HG03469 (cell line): Measurements from ENCODE around the gene PLXNA4.

Experiments used
- ATAC-seq: cut with Tn5 transposase; IDR thresholded peaks from one replicate; pipeline ENCODE4 v1.9.1; 2021; ENCODE audit warnings: mild to moderate bottlenecking, moderate library complexity, moderate number of reproducible peaks; ENCODE audit not compliant: unreplicated experiment

The PLXNA4 gene

DNA sequence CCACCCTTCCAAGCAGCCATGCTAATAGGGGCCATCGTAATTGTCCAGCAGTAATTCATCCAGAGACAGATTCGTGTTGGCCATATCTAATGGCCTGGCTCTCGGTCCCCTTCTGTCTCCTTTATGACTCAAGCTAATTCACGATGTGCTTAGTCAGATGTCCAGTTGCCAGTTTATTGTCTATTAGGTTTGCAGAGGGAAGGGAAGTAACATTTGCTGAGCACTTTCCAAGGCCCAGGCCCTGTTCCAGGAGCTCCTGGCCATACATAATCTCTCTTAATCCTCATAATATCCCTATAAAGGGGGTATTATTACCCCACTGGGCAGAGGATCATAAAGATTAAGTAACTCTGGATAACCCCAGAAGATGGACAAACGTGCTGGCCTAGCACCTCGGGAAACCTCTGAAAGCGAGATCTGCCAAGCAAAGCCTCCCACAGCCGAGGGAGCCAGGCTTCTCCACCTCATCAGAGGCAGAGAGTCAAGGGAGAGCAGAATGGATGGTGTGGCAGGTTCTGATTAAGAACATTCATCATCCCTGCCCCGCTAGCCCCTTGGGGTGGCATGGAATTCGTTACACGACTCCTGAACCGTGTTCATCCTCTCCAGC lies 153.7 kb downstream of the PLXNA4 start:
- ATAC-seq: no peak

DNA sequence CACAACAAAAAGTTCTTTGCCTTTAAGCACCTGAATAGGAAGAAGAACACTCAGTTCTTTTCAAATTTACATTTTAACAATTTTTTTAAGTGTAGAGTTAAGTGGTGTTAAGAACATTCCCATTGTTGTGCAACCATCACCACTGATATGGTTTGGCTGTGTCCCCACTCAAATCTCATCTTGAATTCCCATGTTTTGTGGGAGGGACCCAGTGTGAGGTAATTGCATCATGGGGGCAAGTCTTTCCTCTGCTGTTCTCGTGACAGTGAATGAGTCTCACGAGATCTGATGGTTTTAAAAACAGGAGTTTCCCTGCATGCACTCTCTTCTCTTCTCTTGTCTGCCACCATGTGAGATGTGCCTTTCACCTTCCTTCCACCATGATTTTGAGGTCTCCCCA lies 155.7 kb downstream of the PLXNA4 start:
- ATAC-seq: no peak

DNA sequence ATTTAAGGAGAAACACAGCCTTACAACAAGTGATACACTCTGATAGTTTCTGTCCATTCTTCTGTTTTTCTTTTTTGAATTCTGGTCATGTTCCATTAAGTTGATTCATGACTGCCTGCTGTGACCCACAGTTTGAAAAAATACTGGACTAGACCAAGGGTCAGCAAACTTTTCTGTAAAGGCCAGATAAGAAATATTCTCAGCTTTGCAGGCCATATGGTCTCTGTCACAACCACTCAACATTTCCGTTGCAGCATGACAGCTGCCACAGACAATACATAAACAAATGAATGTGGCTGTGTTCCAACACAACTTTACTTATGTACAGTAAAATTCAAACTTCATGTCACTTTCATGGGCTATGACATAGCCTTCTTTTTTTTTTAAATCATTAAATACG lies 156.7 kb downstream of the PLXNA4 start:
- no peak for ATAC-seq

DNA sequence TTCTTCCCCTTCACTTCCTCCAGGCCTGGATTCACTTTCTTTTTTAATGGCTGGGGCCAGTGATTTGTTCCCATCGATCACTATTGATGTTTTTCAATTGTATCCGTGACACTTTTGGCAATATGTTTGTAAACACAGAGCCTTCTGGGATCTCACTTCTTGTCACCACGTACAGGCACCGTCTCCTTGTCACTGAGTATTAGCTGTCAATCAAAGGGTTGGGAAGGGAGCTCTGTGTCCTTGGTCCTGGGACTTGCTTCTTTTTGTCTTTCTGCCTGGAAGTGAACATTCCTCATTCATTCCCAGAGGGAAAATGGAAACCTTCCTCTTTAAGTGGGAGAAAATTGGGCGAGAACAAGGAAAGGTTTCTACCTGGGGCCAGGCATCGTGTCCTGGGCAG lies 157.4 kb downstream of the PLXNA4 start:
- no peak for ATAC-seq

DNA sequence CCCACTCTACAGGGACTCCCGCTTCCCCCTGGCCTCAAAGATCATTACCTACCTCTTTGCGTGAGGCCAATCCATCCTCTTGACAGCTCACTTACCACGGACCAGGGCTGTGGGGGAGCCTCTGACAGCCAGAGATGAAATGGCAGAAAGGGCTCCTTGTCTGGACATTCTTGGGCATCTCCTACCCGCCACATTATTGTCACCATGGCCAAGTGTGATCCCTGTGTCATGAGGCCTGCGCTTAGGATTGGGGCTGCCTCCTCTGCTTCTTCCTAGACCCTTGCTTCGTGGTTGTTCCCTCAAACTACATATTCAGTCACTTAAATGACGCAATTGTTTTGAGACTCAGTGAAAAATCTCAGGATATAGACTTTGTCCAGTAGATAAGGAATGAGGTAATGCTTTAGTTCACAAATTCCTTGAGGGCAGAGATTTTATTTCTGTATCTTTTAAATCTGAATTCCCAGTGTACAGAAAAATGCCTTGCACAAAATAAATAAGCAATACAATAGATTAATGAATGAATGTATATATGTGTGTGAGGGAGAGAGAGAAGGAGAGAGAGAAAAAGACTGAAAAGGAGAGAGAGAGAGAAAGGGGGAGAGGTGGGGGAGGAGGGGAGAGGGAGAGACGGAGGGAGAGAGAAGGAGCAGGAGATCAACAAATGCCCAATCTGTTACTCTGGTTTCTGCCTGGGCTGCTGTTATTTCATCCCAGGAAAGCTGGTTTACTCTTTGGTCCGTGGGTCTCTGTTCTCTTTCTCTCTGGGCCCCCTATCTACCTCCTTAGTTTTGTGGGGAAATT lies 159.0 kb downstream of the PLXNA4 start:
- no peak for ATAC-seq

DNA sequence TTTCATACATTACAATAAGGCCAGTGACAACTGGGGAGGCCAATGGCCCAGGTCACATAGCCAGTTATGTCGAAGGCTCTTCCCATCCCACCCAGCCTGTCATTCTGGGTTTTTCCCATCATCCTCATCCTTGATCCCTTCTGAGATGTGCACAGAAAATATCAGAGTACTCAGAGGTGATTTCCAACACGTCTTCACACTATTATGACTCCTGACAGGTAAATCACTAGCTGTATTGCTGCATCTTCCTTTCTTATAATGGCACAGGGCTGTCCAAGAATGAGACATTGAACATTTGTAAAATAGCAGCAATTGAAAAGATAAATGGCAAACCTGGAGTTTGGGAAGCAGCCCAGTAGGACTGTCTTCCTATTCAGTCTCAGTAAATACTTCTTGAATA lies 159.9 kb downstream of the PLXNA4 start:
- ATAC-seq: no peak

- no peak for ATAC-seq
These were observed 161.0 kb downstream of the PLXNA4 start for GRCh38 chr7:132415259-132415658.

- ATAC-seq: no peak
These were observed 161.4 kb downstream of the PLXNA4 start for GRCh38 chr7:132414857-132415256.

DNA sequence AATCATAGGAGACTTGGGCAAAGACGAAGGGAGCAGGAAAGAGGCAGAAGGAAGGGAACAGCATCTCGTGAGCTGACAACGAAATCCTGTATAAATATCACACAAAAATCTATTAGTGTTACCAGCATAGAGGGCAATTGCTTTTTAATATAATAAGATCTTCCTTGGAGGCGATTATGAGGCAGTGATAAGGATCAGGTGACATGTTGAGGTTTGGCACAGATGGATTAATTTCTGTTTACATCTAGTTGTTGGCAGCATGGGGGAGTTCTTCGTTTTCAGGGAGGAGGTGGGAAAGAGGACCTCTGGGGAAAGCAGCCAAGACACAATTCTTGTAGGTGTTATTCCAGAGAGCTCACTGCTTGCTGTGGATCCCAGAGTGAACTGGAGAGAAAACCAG lies 163.8 kb downstream of the PLXNA4 start:
- ATAC-seq: no peak

DNA sequence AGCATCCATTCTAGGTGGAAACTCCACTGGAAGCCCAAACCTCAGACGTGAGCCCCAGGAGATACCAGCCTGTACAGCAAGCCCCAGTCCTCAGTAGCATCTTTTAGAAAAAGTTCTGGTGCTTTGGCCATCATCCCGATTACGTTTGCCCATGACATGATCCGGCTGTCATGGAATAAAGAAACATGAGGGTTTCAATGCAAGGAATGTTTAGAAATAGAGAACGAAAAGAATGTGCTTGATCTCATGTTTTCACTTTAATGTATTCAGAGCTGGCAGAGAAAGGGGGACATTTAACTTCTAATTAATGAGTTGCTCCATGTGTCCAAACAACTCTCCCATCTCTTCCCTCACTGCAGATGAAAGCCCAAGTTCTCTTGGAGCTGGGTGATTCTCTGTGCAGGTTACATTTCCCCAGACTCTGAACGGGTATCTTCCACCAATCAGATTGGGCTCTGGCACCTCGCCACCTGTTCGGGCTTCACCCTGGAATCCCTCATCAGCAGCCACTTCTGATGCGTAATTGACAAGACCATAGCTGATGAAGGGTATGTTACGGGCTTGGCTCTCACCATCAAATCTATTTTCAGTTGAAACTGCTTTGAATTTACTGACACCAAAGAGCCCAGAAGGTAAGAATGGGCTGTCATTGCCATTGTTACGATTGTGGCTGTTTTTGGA lies 165.3 kb downstream of the PLXNA4 start:
- no peak for ATAC-seq

- ATAC-seq: no peak
These were observed 165.9 kb downstream of the PLXNA4 start for GRCh38 chr7:132410385-132410784.

DNA sequence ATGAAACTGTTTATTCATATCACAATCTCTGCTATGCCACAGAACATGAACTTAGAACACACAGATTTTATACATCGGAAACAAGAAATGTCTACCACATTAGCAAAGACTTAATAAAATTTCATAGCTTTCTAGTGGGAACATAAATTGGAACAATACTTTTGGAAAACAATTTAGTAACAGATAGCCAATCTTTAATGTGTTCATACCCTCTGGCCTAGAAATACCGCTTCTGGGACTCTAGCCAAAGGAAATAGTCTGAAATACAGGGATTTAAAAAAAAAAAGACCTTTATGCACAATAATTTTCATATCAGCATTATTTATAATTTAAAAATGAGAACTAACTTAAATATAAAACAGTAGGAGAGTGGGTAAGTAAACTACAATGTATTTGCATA lies 168.5 kb downstream of the PLXNA4 start:
- no peak for ATAC-seq

DNA sequence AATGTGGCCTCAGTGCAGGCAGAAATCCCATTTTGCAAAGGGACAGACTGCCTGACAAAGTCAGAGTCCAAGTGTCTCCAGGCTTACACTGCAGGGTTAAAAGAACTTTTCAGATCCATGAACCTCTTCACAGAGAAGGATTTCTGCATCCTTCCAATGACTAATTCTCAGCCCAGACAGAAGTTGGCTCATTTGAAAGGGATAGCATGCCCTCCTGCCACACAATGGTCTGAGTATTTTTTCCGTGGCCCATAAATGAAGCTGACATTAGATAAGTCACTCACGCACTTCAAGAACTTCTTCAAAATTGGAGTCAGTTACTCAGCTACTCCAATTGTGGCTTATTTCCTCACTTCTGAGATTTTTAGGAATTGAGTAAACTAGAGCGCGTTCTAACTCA lies 170.2 kb downstream of the PLXNA4 start:
- ATAC-seq: no peak

DNA sequence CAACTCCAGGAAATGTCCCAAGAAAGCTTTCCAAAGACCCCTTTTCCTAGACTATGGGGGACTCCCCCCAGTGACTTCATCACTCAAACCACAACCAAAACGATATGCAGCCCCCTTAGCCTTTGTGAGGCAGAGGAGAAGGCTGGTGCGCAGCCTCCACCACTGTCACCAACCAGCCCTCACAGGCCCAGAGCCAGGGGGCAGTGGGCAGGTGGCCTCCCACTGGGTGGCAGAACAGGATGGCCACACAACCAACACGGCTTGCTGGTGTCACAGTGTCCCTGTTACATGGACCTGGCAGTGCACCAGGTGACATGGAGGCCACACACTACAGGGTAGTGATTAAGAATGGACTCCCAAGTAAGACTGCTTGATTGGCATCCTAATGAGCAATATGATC lies 172.0 kb downstream of the PLXNA4 start:
- ATAC-seq: no peak

- no peak for ATAC-seq
These were observed 172.7 kb downstream of the PLXNA4 start for GRCh38 chr7:132403465-132404110.

DNA sequence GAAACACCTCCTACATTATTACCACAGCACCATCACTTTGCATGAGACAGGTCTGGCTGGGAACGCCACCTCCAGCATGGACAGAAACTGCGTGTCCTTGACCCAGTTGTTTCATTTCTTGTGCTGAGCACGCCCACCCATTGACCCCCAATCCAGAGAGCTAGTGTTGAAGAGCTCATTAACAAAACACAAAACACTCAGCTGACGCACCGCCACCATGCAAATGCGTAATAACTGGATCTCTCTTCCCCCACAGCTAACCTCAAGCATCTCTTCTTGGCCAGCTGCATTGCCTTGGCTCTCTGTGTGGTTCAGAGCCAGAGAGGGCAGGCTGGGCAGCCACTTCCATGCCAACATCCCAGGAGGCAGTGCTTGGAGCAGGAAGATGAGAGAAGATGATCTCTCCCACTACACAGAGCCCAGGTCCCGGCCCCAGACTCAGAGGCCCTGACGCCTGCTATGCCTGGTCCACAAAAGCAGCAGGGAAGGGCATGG lies 173.5 kb downstream of the PLXNA4 start:
- ATAC-seq: no peak

- no peak for ATAC-seq
These were observed 174.2 kb downstream of the PLXNA4 start for GRCh38 chr7:132402096-132402495.

DNA sequence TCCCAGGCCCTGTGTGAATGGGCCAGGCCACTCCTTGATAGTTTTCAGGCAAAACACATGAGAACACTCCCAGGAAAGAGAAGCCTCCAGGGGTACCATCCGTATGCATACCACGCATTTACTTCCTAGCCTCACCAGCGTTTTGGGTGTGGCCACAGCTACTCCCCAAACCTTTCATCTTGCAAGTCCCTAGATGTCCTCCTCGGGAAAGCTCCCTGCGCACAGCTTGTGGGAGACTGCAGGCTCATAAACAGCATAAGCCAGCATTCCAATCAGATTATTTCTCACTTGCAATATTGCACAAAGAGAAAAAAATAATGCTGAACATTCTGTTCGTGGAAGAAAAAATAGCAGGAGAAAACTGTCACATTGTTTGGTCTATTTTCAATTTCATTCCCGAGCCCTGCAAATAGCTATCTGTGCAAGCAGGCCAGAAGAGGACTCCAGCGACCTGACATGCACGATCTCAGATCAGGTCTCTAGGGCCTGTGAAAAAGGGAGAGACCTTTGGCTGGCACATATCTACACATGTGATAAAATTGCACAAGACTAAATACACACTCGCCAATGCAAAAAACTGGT lies 175.6 kb downstream of the PLXNA4 start:
- ATAC-seq: no peak

DNA sequence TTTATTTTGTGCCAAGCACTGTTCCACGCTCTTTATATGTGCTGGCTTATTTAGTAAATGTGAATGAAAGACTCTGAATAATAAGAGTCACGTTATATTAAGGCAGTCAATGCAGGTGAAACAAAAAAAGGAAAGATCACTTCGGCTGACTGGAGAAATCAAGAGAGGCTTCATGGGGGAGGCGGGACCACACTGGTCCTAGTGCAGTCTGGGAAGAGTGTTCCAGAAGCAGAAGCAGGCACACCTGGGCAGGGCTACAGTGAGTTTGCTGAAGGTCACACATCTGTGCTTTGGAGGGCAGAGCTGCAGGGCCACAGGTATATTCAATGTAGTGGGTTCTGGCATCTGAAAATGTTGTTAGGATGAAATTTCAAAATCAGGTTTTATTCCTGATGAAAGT lies 176.9 kb downstream of the PLXNA4 start:
- ATAC-seq: no peak

GRCh38 chr7:132398253-132398925 lies 177.9 kb downstream of the PLXNA4 start:
- no peak for ATAC-seq

DNA sequence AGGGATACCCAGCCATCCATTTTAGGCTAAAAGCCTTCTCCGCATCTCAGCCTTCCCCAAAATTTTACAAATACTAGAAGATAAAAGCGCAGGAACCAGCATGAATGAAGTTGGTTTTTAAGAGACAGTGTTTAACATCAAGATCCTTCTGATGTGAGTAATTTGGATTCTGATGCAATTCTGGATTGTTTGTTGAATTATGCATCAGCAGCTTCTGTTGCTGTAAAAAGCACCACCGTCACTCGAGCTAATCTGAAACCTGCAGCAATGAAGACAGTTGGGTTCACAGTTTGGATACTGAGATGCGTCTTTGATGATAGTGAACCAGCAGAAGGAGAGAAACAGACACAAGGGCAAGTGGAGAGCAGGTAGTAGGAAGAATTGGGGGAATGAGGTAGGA lies 179.2 kb downstream of the PLXNA4 start:
- no peak for ATAC-seq
